HepG2 (cell line): ENCODE results near the gene WDR73. TPM values are rescaled to one million over a fixed set of nuclear protein-coding genes. Genes with fewer than 3 reads are reported as not detected.
A peak's percentile ranks its signal among the peaks of the same experiment; 100 is the strongest.

Experiments
- BORCS8-MEF2B ChIP-seq: sonication (generic); formaldehyde crosslinking; IDR thresholded peaks from 2 replicates; pipeline ENCODE4 v1.8.0; 2022; ENCODE audit warnings: mild to moderate bottlenecking, missing genetic modification reagents
- CEBPB ChIP-seq: IDR thresholded peaks from 2 replicates; pipeline ENCODE4 v1.6.1; 2011; ENCODE audit warnings: low read depth, low read length, improper control_type of control experiment, borderline replicate concordance
- CEBPZ ChIP-seq: IDR thresholded peaks from 2 replicates; pipeline ENCODE4 v1.6.1; 2012; ENCODE audit warnings: low read length, improper control_type of control experiment
- CENPT ChIP-seq: sonication (generic); formaldehyde crosslinking; IDR thresholded peaks from 2 replicates; pipeline ENCODE4 v1.8.0; 2022; ENCODE audit warnings: low read depth, mild to moderate bottlenecking, moderate library complexity, missing genetic modification reagents
- HNRNPLL ChIP-seq: fragments of 200-400 bp; formaldehyde crosslinking; IDR thresholded peaks from 2 replicates; pipeline ENCODE4 v1.6.1; 2017; ENCODE audit warnings: mild to moderate bottlenecking, low read depth, low read length; ENCODE audit not compliant: poor library complexity, severe bottlenecking
- MNT ChIP-seq: fragments of 450-650 bp; IDR thresholded peaks from 2 replicates; pipeline ENCODE4 v1.6.1; 2016
- NFE2L2 ChIP-seq: fragments of 150-350 bp; IDR thresholded peaks from 2 replicates; pipeline ENCODE4 v1.6.1; 2014; ENCODE audit warnings: low read length
- NR0B2 ChIP-seq: sonication (generic); formaldehyde crosslinking; IDR thresholded peaks from 2 replicates; pipeline ENCODE4 v1.4.0; 2020; ENCODE audit warnings: mild to moderate bottlenecking, missing genetic modification reagents
- RBM22 ChIP-seq: fragments of 200-400 bp; formaldehyde crosslinking; optimal IDR thresholded peaks from 2 replicates; pipeline ENCODE3; 2017; ENCODE audit warnings: mild to moderate bottlenecking, low read length, moderate library complexity
- SAP130 ChIP-seq: IDR thresholded peaks from 2 replicates; pipeline ENCODE4 v1.6.1; 2016; ENCODE audit warnings: low read depth
- SRSF1 ChIP-seq: fragments of 200-400 bp; formaldehyde crosslinking; optimal IDR thresholded peaks from 2 replicates; pipeline ENCODE3; 2017; ENCODE audit warnings: mild to moderate bottlenecking, low read depth, low read length, moderate library complexity
- TERF1 ChIP-seq: sonication (generic); formaldehyde crosslinking; IDR thresholded peaks from 2 replicates; pipeline ENCODE4 v1.8.0; 2022; ENCODE audit warnings: mild to moderate bottlenecking, missing genetic modification reagents, moderate library complexity
- ZNF143 ChIP-seq: sonication (generic); formaldehyde crosslinking; IDR thresholded peaks from 2 replicates; pipeline ENCODE4 v1.4.0; 2020; ENCODE audit warnings: missing genetic modification reagents
- ZNF296 ChIP-seq: sonication (generic); formaldehyde crosslinking; conservative IDR thresholded peaks from 2 replicates; pipeline ENCODE4 v1.5.0; 2020; ENCODE audit warnings: mild to moderate bottlenecking, missing genetic modification reagents
- ZNF30 ChIP-seq: sonication (generic); formaldehyde crosslinking; IDR thresholded peaks from 2 replicates; pipeline ENCODE4 v1.5.0; 2020; ENCODE audit warnings: mild to moderate bottlenecking, missing genetic modification reagents
- ZNF547 ChIP-seq: sonication (generic); formaldehyde crosslinking; IDR thresholded peaks from 2 replicates; pipeline ENCODE4 v1.5.1; 2020; ENCODE audit warnings: mild to moderate bottlenecking, missing genetic modification reagents
- ZNF616 ChIP-seq: sonication (generic); formaldehyde crosslinking; IDR thresholded peaks from 2 replicates; pipeline ENCODE4 v1.5.0; 2020; ENCODE audit warnings: low read depth, mild to moderate bottlenecking, missing genetic modification reagents
- polyA plus RNA-seq, 8 experiments: library from polyadenylated mRNA; depleted of rRNA in 3 of 8; stranded (reverse) in 7 of 8; unstranded in 1 of 8; fragments of >200 nt; fragmentation: Illumina TruSeq in 4 of 8; extraction: Trizol in 4 of 8; gene quantifications; 2 replicates each; pipeline versions ENCODE4 v1.2.1 to v1.2.3, GENCODE V29; 2011 to 2016; ENCODE audit warnings: low read depth in 4 of 8, missing spikeins in 1 of 8, mixed read lengths in 1 of 8; ENCODE audit not compliant: insufficient read depth in 1 of 8
- total RNA-seq, 5 experiments: library from RNA; depleted of rRNA; stranded (reverse); fragments of >200 nt; fragmentation: Illumina TruSeq; extraction: Trizol; gene quantifications; 2 replicates each; pipeline ENCODE4 v1.2.3, GENCODE V29; 2016; ENCODE audit warnings: low read depth in 1 of 5
- TF ChIP-seq, protein P1 (sequence below): sonication (generic); formaldehyde crosslinking; IDR thresholded peaks from 2 replicates; pipeline ENCODE4 v1.4.0; 2020; ENCODE audit warnings: mild to moderate bottlenecking, missing genetic modification reagents
- TF ChIP-seq, protein P2 (sequence below), 2 experiments: fragments of 450-650 bp in 1 of 2; sonication (generic) in 1 of 2; formaldehyde crosslinking; IDR thresholded peaks; 2 replicates each; pipeline versions ENCODE4 v1.5.0 to v1.8.0; 2020 to 2022; ENCODE audit warnings: mild to moderate bottlenecking in 1 of 2, missing genetic modification reagents in 1 of 2
- TF ChIP-seq, protein P3 (sequence below): sonication (generic); formaldehyde crosslinking; conservative IDR thresholded peaks from 2 replicates; pipeline ENCODE4 v1.4.0; 2020; ENCODE audit warnings: missing genetic modification reagents

The WDR73 gene
- total and polyA plus RNA-seq, 2 of the 13 experiments (the other 11 are each of a cell fraction or from before 2014, with no cell fraction given), result 20.0 to 35.5 TPM

DNA sequence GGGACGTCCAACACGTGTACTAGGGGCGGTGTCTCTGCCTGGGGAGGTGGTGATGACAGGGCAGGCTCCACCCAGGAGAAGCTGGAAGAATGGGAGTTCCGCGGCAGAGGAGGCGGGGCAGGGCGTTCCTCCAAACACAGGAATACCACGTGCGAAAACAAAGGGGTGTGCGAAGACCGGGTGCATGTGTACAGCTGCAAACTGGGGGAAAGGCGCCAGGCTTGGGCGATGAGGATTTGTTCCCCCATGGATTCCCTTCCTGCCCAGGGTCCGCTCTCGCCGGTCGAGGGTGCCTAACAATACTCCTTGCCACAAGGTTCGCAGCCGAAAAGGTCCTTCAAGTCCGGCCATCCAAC is 53.8 kb downstream of the WDR73 start (continued):
- TF ChIP-seq, protein P1, sequence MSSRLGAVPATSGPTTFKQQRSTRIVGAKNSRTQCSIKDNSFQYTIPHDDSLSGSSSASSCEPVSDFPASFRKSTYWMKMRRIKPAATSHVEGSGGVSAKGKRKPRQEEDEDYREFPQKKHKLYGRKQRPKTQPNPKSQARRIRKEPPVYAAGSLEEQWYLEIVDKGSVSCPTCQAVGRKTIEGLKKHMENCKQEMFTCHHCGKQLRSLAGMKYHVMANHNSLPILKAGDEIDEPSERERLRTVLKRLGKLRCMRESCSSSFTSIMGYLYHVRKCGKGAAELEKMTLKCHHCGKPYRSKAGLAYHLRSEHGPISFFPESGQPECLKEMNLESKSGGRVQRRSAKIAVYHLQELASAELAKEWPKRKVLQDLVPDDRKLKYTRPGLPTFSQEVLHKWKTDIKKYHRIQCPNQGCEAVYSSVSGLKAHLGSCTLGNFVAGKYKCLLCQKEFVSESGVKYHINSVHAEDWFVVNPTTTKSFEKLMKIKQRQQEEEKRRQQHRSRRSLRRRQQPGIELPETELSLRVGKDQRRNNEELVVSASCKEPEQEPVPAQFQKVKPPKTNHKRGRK (CRISPR knock-in tag), result no peak
- TF ChIP-seq CEBPZ, result no peak
- no peak for TF ChIP-seq SRSF1
- TF ChIP-seq NFE2L2, result no peak
- TF ChIP-seq SAP130 (CRISPR knock-in tag), result peak; percentile 65; the same call in 1 of the 2 replicates
- no peak for TF ChIP-seq CEBPB
- no peak for TF ChIP-seq ZNF143 (CRISPR knock-in tag)
- TF ChIP-seq TERF1 (CRISPR knock-in tag), result 0 out of 2 replicates have a peak, but pooled peaks have one; percentile 32
- TF ChIP-seq ZNF30 (CRISPR knock-in tag), result no peak
- TF ChIP-seq ZNF547 (CRISPR knock-in tag), result no peak
- TF ChIP-seq CENPT (CRISPR knock-in tag), result peak; percentile 48; the same call in 1 of the 2 replicates
- TF ChIP-seq NR0B2 (CRISPR knock-in tag), result peak; percentile 43; the same call in 1 of the 2 replicates
- no peak for TF ChIP-seq ZNF296 (CRISPR knock-in tag)
- no peak for TF ChIP-seq ZNF616 (CRISPR knock-in tag)
- peak; percentile 89 for TF ChIP-seq MNT
- TF ChIP-seq, protein P2, sequence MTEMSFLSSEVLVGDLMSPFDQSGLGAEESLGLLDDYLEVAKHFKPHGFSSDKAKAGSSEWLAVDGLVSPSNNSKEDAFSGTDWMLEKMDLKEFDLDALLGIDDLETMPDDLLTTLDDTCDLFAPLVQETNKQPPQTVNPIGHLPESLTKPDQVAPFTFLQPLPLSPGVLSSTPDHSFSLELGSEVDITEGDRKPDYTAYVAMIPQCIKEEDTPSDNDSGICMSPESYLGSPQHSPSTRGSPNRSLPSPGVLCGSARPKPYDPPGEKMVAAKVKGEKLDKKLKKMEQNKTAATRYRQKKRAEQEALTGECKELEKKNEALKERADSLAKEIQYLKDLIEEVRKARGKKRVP (CRISPR knock-in tag; IDR thresholded peaks at IDR 0.05), result 0 out of 4 replicates have a peak, but pooled peaks of 1 of the 2 experiments have one; percentile 55
- no peak for TF ChIP-seq RBM22
- TF ChIP-seq, protein P3, sequence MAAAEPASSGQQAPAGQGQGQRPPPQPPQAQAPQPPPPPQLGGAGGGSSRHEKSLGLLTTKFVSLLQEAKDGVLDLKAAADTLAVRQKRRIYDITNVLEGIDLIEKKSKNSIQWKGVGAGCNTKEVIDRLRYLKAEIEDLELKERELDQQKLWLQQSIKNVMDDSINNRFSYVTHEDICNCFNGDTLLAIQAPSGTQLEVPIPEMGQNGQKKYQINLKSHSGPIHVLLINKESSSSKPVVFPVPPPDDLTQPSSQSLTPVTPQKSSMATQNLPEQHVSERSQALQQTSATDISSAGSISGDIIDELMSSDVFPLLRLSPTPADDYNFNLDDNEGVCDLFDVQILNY (CRISPR knock-in tag), result no peak; the same call in 1 of the 2 replicates
- no peak for TF ChIP-seq HNRNPLL
- TF ChIP-seq BORCS8-MEF2B, result peak; percentile 92
